GM21423 (cell line): Measurements from ENCODE around the gene GPR132.

Experiments
- ATAC-seq: cut with Tn5 transposase; IDR thresholded peaks from one replicate; pipeline ENCODE4 v1.9.1; 2021; ENCODE audit warnings: mild to moderate bottlenecking, moderate library complexity; ENCODE audit not compliant: unreplicated experiment

Gene GPR132

GRCh38 chr14:105023144-105023543 is 42.1 kb downstream of the GPR132 start:
- ATAC-seq = no peak

DNA sequence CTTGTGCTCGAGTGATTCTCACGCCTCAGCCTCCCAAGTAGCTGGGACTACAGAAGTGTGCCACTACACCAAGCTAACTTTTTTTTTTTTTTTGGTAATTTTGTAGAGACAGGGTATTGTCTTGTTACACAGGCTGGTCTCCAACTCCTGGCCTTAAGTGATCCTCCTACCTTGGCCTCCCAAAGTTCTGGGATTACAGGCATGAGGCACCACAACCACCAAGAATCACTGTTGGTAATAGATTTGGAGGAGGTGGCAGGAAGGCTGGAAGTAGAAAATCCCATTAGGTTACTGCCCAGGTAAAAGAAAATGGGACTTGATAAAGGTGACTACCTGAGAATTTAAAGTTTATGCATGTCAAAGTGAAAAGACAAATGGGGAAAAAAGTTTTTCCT is 43.0 kb downstream of the GPR132 start:
- no peak for ATAC-seq

DNA sequence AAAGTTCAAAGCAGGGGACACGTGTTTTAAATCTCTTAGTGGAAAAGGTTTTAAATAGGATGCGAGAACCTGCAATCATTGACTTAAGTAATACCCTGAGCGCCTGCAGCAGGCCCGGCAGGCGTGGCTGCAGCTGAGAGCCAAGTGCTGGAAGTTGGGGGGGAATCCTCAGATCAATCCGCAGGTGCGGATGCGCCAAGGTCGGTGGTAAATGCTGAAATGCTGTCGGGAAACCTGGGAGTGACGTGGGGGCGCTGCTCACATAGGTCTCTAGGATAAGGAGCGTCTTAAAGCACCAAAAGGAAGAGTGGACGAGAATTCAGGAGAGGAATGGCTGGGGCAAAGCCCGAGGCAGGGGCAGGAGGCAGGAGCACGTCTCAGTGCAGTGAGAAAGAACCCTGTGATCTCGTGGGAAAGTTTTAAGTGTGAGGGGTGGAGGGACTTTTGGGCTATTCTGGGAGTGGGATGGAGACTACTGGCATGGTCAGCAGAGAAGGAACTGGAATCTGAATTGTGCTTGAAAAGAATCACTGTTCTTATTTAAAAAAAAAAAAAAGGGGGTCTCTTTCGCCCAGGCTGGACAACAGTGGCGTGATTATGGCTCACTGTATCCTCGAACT is 43.5 kb downstream of the GPR132 start:
- ATAC-seq = no peak

DNA sequence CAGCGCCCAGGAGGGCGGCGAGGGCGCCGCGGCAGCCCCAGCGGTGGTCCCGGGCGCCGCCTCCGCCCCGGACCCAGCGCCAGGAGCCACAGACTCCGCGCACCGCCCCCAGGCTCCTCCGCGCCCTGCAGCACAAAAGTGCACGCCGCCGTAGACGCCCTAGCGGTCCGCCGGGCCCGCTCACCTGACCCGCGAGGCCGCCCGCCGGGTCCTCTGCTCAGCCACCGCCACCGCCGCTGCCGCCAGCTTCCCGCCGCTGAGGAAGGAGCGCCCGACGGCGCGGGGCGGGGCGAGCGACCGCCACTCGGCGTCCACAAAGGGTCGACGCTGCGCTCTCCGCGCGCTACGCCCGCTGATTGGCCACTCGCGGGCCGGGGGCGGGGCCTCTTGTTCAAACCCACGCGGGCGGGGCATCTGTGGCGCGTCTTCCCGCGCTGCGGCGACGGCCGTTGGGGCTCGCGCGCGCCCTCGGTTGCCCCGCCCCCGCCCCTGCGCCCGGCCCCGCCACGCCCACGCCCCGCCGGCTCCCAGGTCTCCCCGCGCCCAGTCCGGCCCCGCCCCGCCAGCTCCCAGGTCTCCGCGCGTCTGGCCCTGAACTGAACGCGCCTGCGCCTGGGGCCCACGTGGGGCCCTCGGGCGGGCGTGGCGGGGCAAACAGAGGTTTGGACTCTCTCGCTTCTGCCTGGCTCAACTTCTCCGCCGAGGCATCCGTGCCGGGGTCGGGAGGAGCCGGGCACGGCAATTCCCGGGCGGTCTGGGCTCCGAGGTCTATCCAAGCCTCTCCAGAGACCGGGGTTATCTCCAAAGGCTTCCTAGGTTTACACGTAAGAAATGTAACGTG is 44.2 kb downstream of the GPR132 start, which contains the start of gene CDCA4:
CDCA4 (minus strand) TSS at position 269 of the 841 bp plus-strand sequence. CDS start 9,154 bp downstream, outside the sequence.
- ATAC-seq = peak; percentile 74

- ATAC-seq = peak; percentile 26
These were observed 45.1 kb downstream of the GPR132 start for GRCh38 chr14:105019861-105020814.

GRCh38 chr14:105018414-105018813 is 46.8 kb downstream of the GPR132 start:
- ATAC-seq = no peak

DNA sequence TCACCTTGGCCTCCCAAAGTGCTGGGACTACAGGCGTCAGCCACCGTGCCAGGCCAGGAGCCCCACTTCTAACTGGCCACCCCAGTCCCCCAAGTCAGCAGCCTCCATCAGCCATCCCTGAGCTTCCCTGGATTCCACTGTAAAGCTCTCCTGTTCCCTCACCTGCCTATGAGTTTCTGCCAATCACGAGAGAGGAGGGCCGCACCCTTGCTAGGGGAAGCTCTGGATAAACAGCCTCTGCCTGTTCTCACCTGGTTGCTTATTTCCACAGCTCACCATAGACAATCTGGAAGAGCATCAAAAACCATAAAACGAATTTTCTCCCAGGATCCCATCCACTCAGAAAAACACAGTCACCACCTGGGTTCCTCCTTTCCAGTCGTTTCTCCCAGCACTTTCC is 49.3 kb downstream of the GPR132 start:
- ATAC-seq = no peak

DNA sequence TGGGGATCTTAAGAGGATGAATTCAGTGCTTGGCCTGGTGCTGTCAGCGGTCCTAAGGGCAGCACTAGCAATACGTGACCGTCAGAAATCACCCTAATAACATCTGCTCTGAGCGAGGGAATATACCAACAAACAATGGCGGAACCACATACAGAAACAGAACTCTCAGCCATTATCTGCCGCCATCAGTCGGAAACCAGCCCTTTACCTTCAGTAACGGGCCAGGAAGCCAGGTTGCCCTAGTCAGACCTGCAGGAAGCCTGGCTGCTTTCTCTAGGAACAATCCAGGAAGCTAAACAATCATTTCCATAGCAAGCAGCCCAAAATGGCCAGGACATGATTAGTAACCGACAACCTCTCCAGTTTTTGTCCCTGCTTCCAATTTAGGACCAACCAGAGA is 50.0 kb downstream of the GPR132 start:
- ATAC-seq = no peak

- ATAC-seq = no peak
These were observed 50.6 kb downstream of the GPR132 start for GRCh38 chr14:105014631-105015030.

DNA sequence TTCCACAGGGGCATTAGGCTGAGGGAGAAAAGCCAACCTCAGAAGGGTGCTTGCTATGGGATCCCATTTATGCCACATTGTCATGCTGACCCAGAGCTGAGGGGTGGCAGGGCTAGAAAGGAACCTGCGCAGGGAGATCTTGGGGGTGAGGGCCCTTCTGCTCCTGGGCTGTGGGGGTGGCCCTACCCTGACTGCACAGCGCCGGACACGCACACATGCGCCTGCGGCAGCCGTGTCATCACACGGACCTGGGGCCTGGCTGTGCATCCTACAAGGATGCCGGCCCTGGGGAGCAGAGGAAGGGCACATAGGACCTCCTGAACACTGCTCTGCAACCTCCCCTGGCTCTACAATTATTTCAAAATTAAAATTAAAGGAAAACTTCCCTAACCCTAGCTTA is 51.2 kb downstream of the GPR132 start:
- no peak for ATAC-seq

- ATAC-seq = no peak
These were observed 52.0 kb downstream of the GPR132 start for GRCh38 chr14:105013150-105013785.

GRCh38 chr14:105012171-105012985 is 52.9 kb downstream of the GPR132 start:
- ATAC-seq = no peak

GRCh38 chr14:105011312-105011990 is 53.8 kb downstream of the GPR132 start:
- no peak for ATAC-seq

GRCh38 chr14:105010891-105011291 is 54.3 kb downstream of the GPR132 start:
- no peak for ATAC-seq

- ATAC-seq = no peak
These were observed 55.1 kb downstream of the GPR132 start for GRCh38 chr14:105010106-105010505.

- no peak for ATAC-seq
These were observed 57.5 kb downstream of the GPR132 start for GRCh38 chr14:105007593-105008264.

- ATAC-seq = no peak
These were observed 58.2 kb downstream of the GPR132 start for GRCh38 chr14:105006831-105007592.
